Spleen (tissue), 11 donors: ENCODE results near the gene TMEM269. TPM values are rescaled to one million over a fixed set of nuclear protein-coding genes. Genes with fewer than 3 reads are reported as not detected.
A peak's percentile ranks its signal among the peaks of the same experiment; 100 is the strongest.

Experiments
- DNase-seq: peaks from one replicate; pipeline ENCODE4 v3.0.0-alpha.2; 2020
- H3K27ac ChIP-seq, 8 donors: fragments of 200-600 bp; sonication (generic) in 7 of 8; 1 replicate in 4 of 8; 2 replicates in 4 of 8; pipeline versions ENCODE4 v1.5.0 to v1.8.0; 2016 to 2021; ENCODE audit warnings: inconsistent platforms in 4 of 8, mild to moderate bottlenecking in 4 of 8, moderate library complexity in 1 of 8
- H3K27me3 ChIP-seq, 7 donors: fragments of 200-600 bp; sonication (generic) in 6 of 7; replicated peaks in 1 of 7; 1 replicate in 4 of 7; 2 replicates in 3 of 7; pipeline versions ENCODE4 v1.5.0 to v1.8.0; 2016 to 2021; ENCODE audit warnings: inconsistent platforms in 3 of 7, mild to moderate bottlenecking in 1 of 7
- H3K36me3 ChIP-seq, 6 donors: fragments of 200-600 bp; sonication (generic) in 5 of 6; 1 replicate in 4 of 6; 2 replicates in 2 of 6; pipeline versions ENCODE4 v1.5.0 to v1.8.0; 2016 to 2021; ENCODE audit warnings: inconsistent platforms in 2 of 6
- H3K4me1 ChIP-seq, 6 donors: fragments of 200-600 bp; sonication (generic) in 5 of 6; 1 replicate in 3 of 6; 2 replicates in 3 of 6; pipeline versions ENCODE4 v1.5.0 to v1.8.0; 2016 to 2021; ENCODE audit warnings: inconsistent platforms in 3 of 6
- H3K4me3 ChIP-seq, 8 donors: fragments of 200-600 bp; sonication (generic) in 7 of 8; 1 replicate in 4 of 8; 2 replicates in 4 of 8; pipeline versions ENCODE4 v1.5.0 to v1.8.0; 2016 to 2021; ENCODE audit warnings: inconsistent platforms in 4 of 8, mild to moderate bottlenecking in 4 of 8, moderate library complexity in 2 of 8
- H3K9me3 ChIP-seq, 8 donors: fragments of 200-600 bp; sonication (generic) in 7 of 8; 1 replicate in 4 of 8; 2 replicates in 4 of 8; pipeline versions ENCODE4 v1.5.0 to v1.8.0; 2016 to 2021; ENCODE audit warnings: inconsistent platforms in 4 of 8
- CTCF ChIP-seq, 11 experiments: fragments of 200-600 bp in 7 of 11; fragments of 450-650 bp in 4 of 11; sonication (generic) in 4 of 11; IDR thresholded peaks in 8 of 11; conservative IDR thresholded peaks in 3 of 11; 1 replicate in 7 of 11; 2 replicates in 4 of 11; pipeline versions ENCODE4 v1.4.0 to v1.8.0; 2016 to 2021; ENCODE audit warnings: antibody characterized with exemption in 11 of 11, inconsistent platforms in 4 of 11, mild to moderate bottlenecking in 1 of 11
- POLR2A ChIP-seq, 3 donors: fragments of 450-650 bp; IDR thresholded peaks; one replicate each; pipeline ENCODE4 v1.5.1; 2017; ENCODE audit warnings: antibody characterized with exemption in 3 of 3, mild to moderate bottlenecking in 1 of 3
- POLR2AphosphoS5 ChIP-seq, 3 donors: sonication (generic); formaldehyde crosslinking; IDR thresholded peaks; one replicate each; pipeline ENCODE4 v1.5.1; 2017; ENCODE audit warnings: antibody characterized with exemption in 3 of 3
- WGBS, 5 donors: extraction: QIAGEN DNeasy Blood & Tissue Kit in 3 of 5; methylation state at CpG; one replicate each; pipeline versions ENCODE4 v1.1.5 to v1.1.7; 2013 to 2018; 5-methylcytosine and 5-hydroxymethylcytosine counted together
- intact Hi-C: fragments of 100-400 bp; cut with DNase I; formaldehyde crosslinking; loops from one replicate; pipeline ENCODE4 v1.15.0; 2023; ENCODE audit warnings: low total_unique reads
- polyA plus RNA-seq, 3 donors: library from polyadenylated mRNA; stranded (reverse); fragments of 200-250 nt; gene quantifications; one replicate each; pipeline ENCODE4 v1.2.1, GENCODE V29; 2013
- total RNA-seq, 7 donors: library from RNA; depleted of rRNA in 3 of 7; stranded (reverse); fragments of >200 nt in 3 of 7; fragmentation: NEBNext Ultra II Directional in 4 of 7; extraction: Animal tissue kit (Norgen Biotek cat#: 25700) in 4 of 7; gene quantifications; one replicate each; pipeline versions ENCODE4 v1.1.0 to v1.2.1, GENCODE V29; 2016 to 2021
- donor health status: healthy with polysubstance abuse.
- donor health status: DM: no; HTN: no; CAD: no; lungs with moderate emphysema.
- donor health status: DM: no; HTN: no; CAD: no.
- donor health status: Bipolar disorder and iron deficiency.
- donor health status: healthy.
- donor health status: DM: no; HTN: no; CAD: no.
- donor health status: DM: yes; HTN: yes; CAD: no.

TMEM269 gene
- total and polyA plus RNA-seq, 10 donors = 0.03 to 1.6 (median 0.26) TPM; not detected in 1

- H3K27ac ChIP-seq = no peak overlapping the region
- no peaks in the 10 kb centered on the region for H3K9me3 ChIP-seq
- H3K36me3 ChIP-seq = peaks cover 0 to 55% (median 32%) of the 10 kb centered on the region in 6 donors
- no peaks in the 10 kb centered on the region for H3K27me3 ChIP-seq
- 70 to 90% (median 81%) methylated on average over 8 of the region's 8 CpGs for WGBS, 5 donors
- H3K4me1 ChIP-seq = peaks cover 0 to 38% (median 11%) of the 10 kb centered on the region in 6 donors
- TF ChIP-seq POLR2AphosphoS5 (IDR thresholded peaks at IDR 0.05) = peak in 2 of 3 donors; percentile 14 to 32
- TF ChIP-seq POLR2A (IDR thresholded peaks at IDR 0.05) = no peak
- no peak overlapping the region for H3K4me3 ChIP-seq
- no peak for DNase-seq
- intact Hi-C loops = loop anchor here (5.0 kb wide), 1 partner anchor 169 kb away; no protein-coding TSS in a partner anchor
Observed at GRCh38 chr1:42745851-42746250, 38.9 kb upstream of the TMEM269 start.

GRCh38 chr1:42746436-42747105 lies 38.2 kb upstream of the TMEM269 start:
- Histone ChIP-seq H3K4me3 (no peak overlapping the region), H3K27ac (peak overlapping the region in 1 of 8 donors; percentile 65), H3K27me3 (no peaks in the 10 kb centered on the region), H3K36me3 (peaks cover 0 to 58% (median 34%) of the 10 kb centered on the region in 6 donors), H3K9me3 (no peaks in the 10 kb centered on the region), H3K4me1 (peaks cover 0 to 38% (median 11%) of the 10 kb centered on the region in 6 donors)
- TF ChIP-seq POLR2A (IDR thresholded peaks at IDR 0.05) = no peak
- TF ChIP-seq POLR2AphosphoS5 (IDR thresholded peaks at IDR 0.05) = no peak
- TF ChIP-seq CTCF (IDR thresholded peaks at IDR 0.05 in 8 of 11, conservative IDR thresholded peaks at IDR 0.05 in 3 of 11) = no peak
- intact Hi-C loops = loop anchor here (5.0 kb wide), 1 partner anchor 169 kb away; no protein-coding TSS in a partner anchor
- DNase-seq = no peak
- WGBS, 5 donors = 93 to 97% (median 96%) methylated on average over 10 to 12 of the region's 12 CpGs

GRCh38 chr1:42747125-42747524 lies 37.7 kb upstream of the TMEM269 start:
- intact Hi-C loops = loop anchor here (5.0 kb wide), 1 partner anchor 170 kb away; no protein-coding TSS in a partner anchor
- 55 to 69% (median 58%) methylated on average over 14 of the region's 14 CpGs for WGBS, 5 donors
- peak; percentile 84 for DNase-seq

GRCh38 chr1:42748021-42748420 lies 36.8 kb upstream of the TMEM269 start:
- TF ChIP-seq CTCF (IDR thresholded peaks at IDR 0.05 in 8 of 11, conservative IDR thresholded peaks at IDR 0.05 in 3 of 11) (no peak), POLR2AphosphoS5 (IDR thresholded peaks at IDR 0.05) (peak in 1 of 3 donors; percentile 12), POLR2A (IDR thresholded peaks at IDR 0.05) (no peak)
- H3K27ac ChIP-seq = peak overlapping the region in 5 of 8 donors; percentile 42 to 65 (median 60)
- no peaks in the 10 kb centered on the region for H3K9me3 ChIP-seq
- no peak for DNase-seq
- no peak overlapping the region for H3K4me3 ChIP-seq
- peaks cover 8 to 72% (median 48%) of the 10 kb centered on the region in 6 donors for H3K36me3 ChIP-seq
- H3K27me3 ChIP-seq = no peaks in the 10 kb centered on the region
- WGBS, 5 donors = 74 to 91% (median 85%) methylated on average over 9 to 10 of the region's 10 CpGs
- intact Hi-C loops = loop anchor here (5.0 kb wide), 1 partner anchor 171 kb away; no protein-coding TSS in a partner anchor
- peaks cover 0 to 38% (median 11%) of the 10 kb centered on the region in 6 donors for H3K4me1 ChIP-seq

More at GRCh38 chr1:42747125-42747524, 37.7 kb upstream of the TMEM269 start:
- Histone ChIP-seq H3K36me3 (peaks cover 4 to 63% (median 39%) of the 10 kb centered on the region in 6 donors), H3K27me3 (no peaks in the 10 kb centered on the region), H3K9me3 (no peaks in the 10 kb centered on the region), H3K4me1 (peaks cover 0 to 38% (median 11%) of the 10 kb centered on the region in 6 donors), H3K4me3 (no peak overlapping the region), H3K27ac (peak overlapping the region in 1 of 8 donors; percentile 65)
- TF ChIP-seq CTCF (IDR thresholded peaks at IDR 0.05 in 8 of 11, conservative IDR thresholded peaks at IDR 0.05 in 3 of 11) (peak in 10 of 11 experiments; percentile 35 to 69 (median 56)), POLR2A (IDR thresholded peaks at IDR 0.05) (no peak), POLR2AphosphoS5 (IDR thresholded peaks at IDR 0.05) (peak; percentile 21 to 52 (median 23))
